Vagina (tissue), 2 donors: ENCODE measurements around the gene LY86.

Experiments used
- CTCF ChIP-seq, 3 experiments: fragments of 450-650 bp in 2 of 3; fragments of 200-600 bp in 1 of 3; sonication (generic) in 1 of 3; IDR thresholded peaks; one replicate each; pipeline ENCODE4 v1.5.1; 2017 to 2019; ENCODE audit warnings: antibody characterized with exemption in 3 of 3, mild to moderate bottlenecking in 2 of 3, moderate library complexity in 2 of 3
- POLR2AphosphoS5 ChIP-seq, 2 donors: sonication (generic); formaldehyde crosslinking; IDR thresholded peaks; one replicate each; pipeline ENCODE4 v1.9.0; 2017; ENCODE audit warnings: antibody characterized with exemption in 2 of 2, mild to moderate bottlenecking in 2 of 2, low read depth in 1 of 2; ENCODE audit not compliant: insufficient read depth in 1 of 2

GRCh38 chr6:6656287-6656686 lies 67.8 kb downstream of the LY86 start:
- TF ChIP-seq CTCF (IDR thresholded peaks at IDR 0.05) (no peak), POLR2AphosphoS5 (IDR thresholded peaks at IDR 0.05; ENCODE audit: insufficient read depth in 1 of 2, low read depth in 1 of 2) (no peak)
